RWPE1 (cell line): Measurements from ENCODE around the gene OPALIN.

Experiments used
- CTCF ChIA-PET: fragments of 350-600 bp; sonication (Branson Sonifier 250); formaldehyde crosslinking; extraction: SDS; loops from one replicate; lab custom pipeline; 2021; lab: Yijun Ruan, JAX
- POLR2A ChIA-PET: fragments of 400-600 bp; formaldehyde crosslinking; extraction: SDS; loops from one replicate; lab custom pipeline; 2020; ENCODE audit warnings: antibody characterized with exemption; ENCODE audit not compliant: low non-redundant PET; lab: Yijun Ruan, JAX
- DNase-seq: peaks from one replicate; pipeline ENCODE4 v3.0.0; 2012; ENCODE audit warnings: low spot score
- H3K27ac ChIP-seq: fragments of 450-650 bp; 2 replicates; pipeline ENCODE4 v1.5.1; 2017
- TF ChIP-seq, protein P1 (sequence below): fragments of 450-650 bp; conservative IDR thresholded peaks from 2 replicates; pipeline ENCODE4 v1.5.1; 2017; ENCODE audit warnings: low read depth, mild to moderate bottlenecking

Gene OPALIN

DNA sequence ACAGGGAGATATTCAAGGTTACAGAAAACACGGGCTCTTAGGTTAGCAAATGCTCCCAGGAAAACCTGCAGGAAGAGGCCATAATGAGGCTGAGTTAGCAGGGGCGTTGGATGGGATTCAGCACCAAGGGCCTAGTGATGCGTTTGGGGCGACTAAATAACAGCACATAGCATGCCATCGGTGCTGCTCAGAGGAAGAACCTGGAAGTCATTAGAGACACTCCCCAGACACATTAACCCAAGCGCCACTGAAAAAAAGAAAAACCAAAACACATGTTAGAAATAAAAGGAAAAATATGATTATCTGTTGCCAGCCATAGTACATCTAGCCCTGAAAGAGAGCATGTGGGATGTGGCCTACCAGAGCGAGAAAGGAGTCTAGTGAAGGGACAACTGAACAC lies 28.8 kb upstream of the OPALIN start:
- ChIA-PET CTCF (no interaction called here), POLR2A (no interaction called here)
- no peak overlapping the region for H3K27ac ChIP-seq
- TF ChIP-seq, protein P1, sequence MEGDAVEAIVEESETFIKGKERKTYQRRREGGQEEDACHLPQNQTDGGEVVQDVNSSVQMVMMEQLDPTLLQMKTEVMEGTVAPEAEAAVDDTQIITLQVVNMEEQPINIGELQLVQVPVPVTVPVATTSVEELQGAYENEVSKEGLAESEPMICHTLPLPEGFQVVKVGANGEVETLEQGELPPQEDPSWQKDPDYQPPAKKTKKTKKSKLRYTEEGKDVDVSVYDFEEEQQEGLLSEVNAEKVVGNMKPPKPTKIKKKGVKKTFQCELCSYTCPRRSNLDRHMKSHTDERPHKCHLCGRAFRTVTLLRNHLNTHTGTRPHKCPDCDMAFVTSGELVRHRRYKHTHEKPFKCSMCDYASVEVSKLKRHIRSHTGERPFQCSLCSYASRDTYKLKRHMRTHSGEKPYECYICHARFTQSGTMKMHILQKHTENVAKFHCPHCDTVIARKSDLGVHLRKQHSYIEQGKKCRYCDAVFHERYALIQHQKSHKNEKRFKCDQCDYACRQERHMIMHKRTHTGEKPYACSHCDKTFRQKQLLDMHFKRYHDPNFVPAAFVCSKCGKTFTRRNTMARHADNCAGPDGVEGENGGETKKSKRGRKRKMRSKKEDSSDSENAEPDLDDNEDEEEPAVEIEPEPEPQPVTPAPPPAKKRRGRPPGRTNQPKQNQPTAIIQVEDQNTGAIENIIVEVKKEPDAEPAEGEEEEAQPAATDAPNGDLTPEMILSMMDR: no peak
- no peak for DNase-seq

- ChIA-PET CTCF (no interaction called here), POLR2A (no interaction called here)
- H3K27ac ChIP-seq: no peak overlapping the region
- DNase-seq: no peak
- TF ChIP-seq, protein P1: no peak
Measured at GRCh38 chr10:96387161-96387560, 28.4 kb upstream of the OPALIN start.

DNA sequence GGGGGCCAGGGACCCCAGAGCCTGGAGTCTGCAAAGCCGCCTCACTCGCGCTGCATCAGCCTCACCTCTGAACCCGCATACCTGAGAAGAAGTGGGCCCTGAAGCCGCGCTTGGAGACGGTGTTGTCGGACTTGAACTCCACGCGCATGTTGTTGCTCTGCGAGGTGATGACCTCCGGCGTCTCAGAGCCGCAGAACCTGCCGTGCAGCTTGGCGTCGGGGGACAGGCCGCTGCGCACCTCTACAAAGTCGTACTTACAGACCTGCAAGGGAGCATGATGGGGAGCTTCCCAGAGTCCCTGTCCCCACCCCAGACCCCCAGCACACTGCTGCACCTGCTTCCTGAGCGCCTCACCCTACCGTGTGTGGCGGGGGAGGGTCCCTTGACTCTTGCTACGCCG lies 25.7 kb upstream of the OPALIN start:
- ChIA-PET CTCF (interaction anchor here (1.2 kb wide), 1 partner anchor 11 kb away, joined by 5 read pairs; no protein-coding TSS in a partner anchor), POLR2A (no interaction called here)
- no peak overlapping the region for H3K27ac ChIP-seq
- DNase-seq: no peak
- TF ChIP-seq, protein P1: no peak

- H3K27ac ChIP-seq: no peak overlapping the region
- no peak for DNase-seq
- POLR2A ChIA-PET: no interaction called here
- CTCF ChIA-PET: interaction anchor here (0.6 kb wide), 2 partner anchors 363 to 778 kb away, joined by 3 read pairs; no protein-coding TSS in a partner anchor
- TF ChIP-seq, protein P1: no peak
Measured at GRCh38 chr10:96380821-96381220, 22.0 kb upstream of the OPALIN start.

- ChIA-PET CTCF (no interaction called here), POLR2A (no interaction called here)
- no peak overlapping the region for H3K27ac ChIP-seq
- TF ChIP-seq, protein P1: no peak
- no peak for DNase-seq
Measured at GRCh38 chr10:96379758-96380157, 21.0 kb upstream of the OPALIN start.

DNA sequence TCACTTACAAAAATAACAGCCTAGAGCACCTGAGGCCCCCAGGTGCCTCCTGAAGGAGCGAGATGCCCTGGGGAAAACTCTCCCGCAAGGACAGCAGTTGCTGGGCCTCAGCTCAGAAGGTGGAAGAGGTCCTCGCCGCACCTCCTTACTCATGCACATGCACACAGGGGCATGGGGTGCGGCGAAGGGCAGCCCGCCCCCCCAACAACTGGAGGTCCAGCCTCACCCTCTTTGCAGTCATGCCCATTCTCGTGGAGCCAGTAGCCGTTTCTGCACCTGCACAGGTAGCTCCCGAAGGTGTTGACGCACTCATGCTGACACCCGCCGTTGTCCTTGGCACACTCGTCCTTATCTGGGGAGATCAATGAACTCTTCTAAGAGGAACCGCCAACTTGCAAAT lies 19.9 kb upstream of the OPALIN start:
- ChIA-PET POLR2A (no interaction called here), CTCF (no interaction called here)
- TF ChIP-seq, protein P1: no peak
- H3K27ac ChIP-seq: peak overlapping the region; percentile 24; the same call in 1 of the 2 replicates
- no peak for DNase-seq
